NCI-H82 treated with DMSO at 0.1 percent for 48 hours (cell line): ENCODE data around the gene STK31.
"Not testable (repeated sequence)": the region's sequence is repeated elsewhere in the genome, so short reads cannot be mapped to it uniquely, and the experiment has no call there.

Experiments
- DNase-seq: peaks from one replicate; lab custom pipeline; 2025; ENCODE audit not compliant: unreplicated experiment; lab: John Stamatoyannopoulos, UW

STK31 gene

DNA sequence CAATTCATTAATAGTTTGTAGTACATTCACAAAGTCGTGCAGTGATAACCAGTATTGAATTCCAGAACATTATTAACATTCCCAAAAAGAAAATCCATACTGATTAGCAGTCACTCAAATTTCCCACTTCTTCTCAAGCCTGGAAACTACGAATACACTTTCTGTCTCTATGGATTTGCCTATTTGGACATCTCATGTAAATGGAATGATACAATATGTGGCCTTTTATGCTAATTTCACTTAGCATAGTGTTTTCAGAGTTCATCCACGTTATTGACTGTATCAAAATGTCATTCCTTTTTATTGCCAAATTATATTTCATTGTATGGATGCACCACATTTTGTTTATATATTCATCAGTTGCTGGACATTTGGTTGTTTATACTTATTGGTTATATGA is 78.8 kb downstream of the STK31 start:
- DNase-seq, result no peak

DNA sequence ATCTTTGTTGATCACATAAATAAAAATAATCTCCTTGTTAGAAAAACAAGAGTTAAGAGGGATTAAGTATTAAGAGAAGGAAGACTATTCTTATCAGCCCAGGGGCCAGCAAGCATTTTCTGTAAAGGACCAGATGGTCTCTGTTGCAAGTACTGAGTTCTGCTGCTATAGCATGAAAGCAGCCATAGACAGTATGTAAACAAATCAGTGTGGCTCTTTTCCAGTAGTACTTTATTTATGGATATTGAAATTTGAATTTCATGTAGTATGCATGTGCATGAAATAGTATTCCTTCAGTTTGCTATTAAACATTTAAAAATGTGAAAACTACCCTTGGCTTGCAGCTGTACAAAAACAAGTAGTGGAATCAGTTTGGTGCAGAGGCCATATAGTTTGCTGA is 81.7 kb downstream of the STK31 start:
- peak; percentile 83 for DNase-seq

DNA sequence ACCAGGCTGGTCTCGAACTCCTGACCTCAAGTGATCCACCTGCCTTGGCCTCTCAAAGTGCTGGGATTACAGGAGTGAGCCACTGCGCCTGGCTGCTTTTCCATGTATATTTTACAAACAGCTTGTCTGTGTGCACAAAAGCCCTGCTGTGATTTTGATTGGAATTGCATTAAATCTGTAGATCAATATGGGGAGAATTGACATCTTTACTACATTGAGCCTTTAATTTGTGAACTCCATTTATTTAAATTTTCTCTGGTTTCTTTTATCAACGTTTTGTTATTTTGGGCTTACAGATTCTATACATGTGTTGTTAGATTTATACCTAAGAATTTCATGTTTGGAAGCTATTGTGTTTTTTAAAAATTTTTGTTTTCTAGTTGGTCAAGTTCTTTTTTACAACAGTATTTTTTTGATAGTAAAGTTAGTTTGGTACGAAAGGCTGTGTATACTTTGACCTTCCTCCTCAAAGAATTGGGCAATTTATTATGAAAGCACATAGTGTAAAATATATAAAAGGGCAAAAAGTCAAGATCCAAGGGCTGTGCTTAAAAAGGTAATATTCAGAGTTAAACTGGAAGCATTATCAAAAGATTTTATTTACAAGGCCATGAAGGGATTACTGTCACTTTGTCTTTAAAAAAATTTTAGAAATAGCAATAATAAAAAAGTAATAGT is 92.8 kb downstream of the STK31 start:
- DNase-seq, result no peak

DNA sequence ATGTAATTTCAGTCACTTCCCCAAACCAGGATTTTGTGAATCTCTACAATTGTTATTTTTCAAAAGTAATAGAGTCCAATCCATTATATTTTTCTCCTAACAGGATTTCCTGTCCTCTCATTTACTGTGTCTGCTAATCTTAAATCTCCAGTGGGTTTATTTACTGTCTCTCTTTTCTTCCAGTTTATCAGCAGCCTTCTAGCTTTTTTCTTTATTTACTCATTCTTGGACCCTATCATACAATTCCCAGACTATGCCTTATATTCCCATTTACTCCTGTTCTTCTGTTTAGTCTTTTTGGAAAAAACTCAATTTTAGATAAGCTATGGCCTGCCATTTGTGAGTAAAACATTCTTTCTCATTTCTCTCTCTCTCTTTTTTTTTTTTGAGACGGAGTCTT is 94.7 kb downstream of the STK31 start:
- no peak for DNase-seq

DNA sequence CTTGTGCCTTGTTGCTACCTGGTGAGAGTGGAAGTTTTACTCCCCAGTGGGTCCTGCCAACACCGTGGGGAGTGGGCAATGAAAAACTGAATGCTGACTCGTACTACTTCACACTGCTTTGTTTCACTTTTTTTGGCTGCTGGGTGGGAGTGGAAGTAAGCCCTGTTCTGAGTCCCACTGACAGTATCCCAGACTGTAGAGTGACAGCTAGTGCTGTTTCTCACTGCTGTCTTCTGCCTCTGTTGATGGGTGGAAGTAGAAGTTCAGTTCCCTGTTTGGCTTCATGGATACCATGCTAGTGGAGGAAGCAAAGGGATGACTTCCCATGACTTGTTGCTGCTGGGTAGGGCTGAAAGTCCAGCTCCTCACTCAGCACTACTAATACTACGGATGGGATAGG is 98.4 kb downstream of the STK31 start:
- no peak for DNase-seq

DNA sequence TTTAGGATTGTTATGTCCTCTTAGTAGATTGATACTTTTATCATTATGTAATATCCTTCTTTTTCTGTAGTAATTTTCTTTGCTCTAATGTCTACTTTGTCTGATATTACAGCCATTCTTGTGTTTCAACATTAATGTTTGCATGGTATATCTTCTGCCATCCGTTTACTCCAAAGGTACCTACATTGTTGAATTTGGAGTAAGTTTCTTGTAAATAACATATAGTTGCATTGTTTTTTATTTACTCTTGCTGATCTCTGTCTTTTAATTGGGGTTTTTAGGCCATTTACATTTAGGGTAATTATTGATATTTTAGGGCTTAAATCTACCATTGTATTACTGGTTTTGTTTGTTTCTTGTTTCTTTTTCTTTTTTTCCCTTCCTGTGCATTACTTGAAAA is 100.1 kb downstream of the STK31 start:
- no peak for DNase-seq

DNA sequence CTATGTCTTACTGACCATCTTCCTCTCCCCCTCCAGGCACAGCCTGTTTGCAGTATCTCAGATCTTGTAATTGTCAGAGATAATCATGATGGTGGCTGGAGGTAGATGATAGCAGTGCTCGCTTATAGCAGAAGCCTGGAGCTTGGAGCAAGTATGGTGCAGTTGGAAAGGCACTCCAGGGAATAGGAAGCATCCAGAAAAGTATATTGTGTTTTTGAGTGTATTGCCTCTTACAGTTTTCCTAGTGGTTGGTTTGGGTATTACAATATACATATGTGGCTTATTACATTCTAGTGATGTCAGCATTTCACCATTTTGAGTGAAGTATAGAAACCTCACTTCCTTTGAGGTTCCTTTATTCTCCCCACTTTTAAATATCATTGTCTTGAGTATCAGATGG is 101.5 kb downstream of the STK31 start:
- no peak for DNase-seq

DNA sequence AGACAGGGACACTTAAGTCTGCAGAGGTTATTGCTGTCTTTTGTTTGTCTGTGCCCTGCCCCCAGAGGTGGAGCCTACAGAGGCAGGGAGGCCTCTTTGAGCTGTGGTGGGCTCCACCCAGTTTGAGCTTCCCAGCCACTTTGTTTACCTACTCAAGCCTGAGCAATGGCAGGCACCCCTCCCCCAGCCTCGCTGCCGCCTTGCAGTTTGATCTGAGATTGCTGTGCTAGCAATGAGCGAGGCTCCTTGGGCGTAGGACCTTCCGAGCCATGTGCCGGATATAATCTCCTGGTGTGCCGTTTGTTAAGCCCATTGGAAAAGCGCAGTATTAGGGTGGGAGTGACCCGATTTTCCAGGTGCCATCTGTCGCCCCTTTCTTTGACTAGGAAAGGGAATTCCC is 118.1 kb downstream of the STK31 start:
- not testable (repeated sequence) for DNase-seq

DNA sequence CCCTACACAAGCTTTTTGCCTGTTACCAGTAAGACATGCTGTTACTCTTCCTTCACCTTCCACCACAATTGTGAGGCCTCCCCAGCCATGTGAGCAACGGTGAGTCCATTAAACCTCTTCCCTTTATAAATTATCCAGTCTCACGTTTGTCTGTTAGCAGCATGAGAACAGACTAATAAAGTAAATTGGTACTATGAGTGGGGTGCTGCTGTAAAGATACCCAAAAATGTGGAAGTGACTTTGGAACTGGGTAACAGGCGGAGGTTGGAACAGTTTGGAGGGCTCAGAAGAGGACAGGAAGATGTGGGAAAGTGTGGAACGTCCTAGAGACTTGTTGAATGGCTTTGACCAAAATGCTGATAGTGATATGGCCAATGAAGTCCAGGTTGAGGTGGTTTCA is 122.7 kb downstream of the STK31 start:
- not testable (repeated sequence) for DNase-seq

DNA sequence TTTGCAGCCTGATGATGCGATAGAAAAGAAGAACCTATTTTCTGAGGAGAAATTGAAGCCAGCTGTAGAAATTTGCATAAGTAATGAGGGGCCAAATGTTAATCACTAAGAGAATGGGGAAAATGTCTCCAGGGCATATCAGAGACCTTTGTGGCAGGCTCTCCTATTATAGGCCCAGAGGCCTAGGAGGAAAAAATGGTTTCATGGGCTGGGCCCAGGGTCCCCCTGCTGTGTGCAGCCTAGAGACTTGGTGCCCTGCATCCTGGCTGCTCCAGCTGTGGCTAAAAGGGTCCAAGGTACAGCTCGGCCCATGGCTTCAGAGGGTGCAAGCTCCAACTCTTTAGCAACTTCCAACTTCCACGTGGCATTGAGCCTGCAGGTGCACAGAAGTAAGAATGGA is 123.4 kb downstream of the STK31 start:
- no peak for DNase-seq

DNA sequence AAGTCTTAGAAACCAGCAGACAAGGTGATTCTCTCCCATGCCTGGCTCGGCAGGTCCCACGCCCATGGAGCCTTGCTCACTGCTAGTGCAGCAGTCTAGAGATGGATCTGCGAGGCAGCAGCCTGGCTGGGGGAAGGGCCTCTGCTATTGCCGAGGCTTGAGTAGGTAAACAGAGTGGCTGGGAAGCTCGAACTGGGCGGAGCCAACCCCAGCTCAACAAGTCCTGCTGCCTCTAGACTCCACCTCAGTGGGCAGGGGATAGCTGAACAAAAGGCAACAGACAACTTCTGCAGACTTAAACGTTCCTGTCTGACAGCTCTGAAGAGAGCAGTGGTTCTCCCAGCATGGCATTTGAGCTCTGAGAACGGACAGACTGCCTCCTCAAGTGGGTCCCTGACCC is 134.8 kb downstream of the STK31 start:
- not testable (repeated sequence) for DNase-seq

DNA sequence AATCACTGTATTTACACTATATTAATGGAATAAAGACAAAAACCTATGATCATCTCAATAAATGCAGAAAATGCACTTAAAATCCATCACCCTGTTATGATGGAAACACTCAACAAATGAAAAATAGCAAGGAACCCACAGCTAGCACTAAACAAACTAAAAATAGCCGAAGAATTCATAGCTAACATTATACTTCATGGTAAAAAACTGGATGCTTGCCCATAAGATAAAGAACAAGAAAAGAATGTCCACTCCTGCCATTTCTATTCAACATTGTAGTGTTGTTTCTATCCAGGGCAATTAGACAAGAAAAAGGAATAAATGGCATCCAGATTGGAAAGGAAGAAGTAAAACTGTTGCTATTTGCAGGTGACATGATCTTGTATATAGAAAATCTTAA is 142.1 kb downstream of the STK31 start:
- no peak for DNase-seq

DNA sequence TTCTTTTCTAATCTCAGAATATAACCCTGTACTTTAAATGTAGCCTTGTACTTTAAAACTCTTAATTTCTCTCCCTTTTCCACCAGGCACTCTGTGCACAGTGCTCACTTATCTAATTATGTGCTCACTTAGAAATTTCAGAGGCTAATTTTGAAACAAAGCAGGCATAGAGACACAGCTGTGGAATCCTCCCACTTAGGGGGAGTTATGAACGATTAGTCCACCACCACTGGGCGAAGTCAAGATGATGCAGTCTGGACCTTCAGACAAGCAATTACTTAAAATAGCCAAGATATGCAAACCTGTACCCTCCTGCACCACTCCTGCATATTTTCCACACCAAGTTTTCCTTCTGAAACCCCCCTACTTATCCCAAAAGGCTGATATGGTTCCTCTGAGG is 143.0 kb downstream of the STK31 start:
- no peak for DNase-seq

DNA sequence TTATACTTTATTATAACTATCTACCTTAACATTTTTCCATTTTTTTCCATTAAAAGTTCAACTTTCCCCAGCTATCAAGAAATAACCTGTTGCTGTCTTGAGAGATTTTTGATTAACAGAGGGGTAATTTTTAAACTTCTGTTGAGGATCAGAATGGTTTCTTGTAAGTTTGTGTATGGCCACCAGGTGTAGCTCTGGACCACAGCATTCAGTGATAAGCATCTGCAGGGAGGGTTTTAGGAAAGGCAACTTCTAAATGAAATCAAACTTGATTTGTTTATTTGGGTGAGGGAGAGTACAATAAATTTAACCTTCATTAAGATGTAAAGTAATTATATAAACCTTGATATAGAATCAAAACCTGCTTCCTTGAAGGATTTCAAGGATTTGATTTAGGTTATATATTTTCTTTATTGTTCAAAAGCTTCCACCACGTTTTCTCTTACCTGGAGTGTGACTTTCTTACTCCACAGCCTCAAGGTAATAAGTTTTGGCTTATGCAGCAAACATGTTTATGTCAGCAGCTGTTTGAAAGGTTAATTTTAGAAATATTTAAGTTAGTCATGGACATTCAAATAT is 153.3 kb downstream of the STK31 start:
- no peak for DNase-seq

DNA sequence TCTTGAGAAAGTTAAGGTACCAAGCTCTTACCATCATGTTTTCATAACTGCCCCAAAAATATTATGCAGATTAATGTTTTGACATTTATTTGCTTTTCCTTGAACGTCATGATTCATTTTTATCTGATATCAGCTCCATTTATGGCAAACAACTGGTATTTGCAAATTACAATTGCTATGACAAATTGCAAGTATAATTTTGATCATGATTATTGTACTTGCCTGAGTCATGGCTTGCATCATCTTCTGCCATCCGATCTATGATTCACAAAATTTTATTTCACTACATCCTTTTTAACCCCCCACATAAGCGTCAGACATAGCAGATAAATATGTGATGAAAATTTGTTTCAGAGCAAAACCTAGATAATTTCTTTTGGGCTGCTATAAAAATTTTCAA is 155.0 kb downstream of the STK31 start:
- no peak for DNase-seq

DNA sequence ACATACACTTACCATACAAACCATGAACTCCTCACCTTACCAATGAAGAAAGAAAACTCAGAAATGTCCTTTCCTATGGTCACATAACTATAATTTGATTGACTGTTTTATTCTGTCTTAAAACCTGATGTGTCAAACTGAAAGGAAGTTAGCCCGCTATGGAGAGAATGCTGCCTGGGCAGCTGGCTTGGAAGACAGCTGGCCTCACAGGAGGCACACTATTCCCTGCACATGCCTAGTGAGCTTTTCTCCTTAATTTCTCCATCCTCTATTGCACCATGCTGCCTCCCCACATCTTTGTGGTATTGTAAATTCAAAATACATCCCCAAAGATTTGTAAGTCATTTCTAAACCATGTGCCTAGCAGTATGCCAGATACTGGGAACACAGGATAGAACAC is 163.3 kb downstream of the STK31 start:
- no peak for DNase-seq

DNA sequence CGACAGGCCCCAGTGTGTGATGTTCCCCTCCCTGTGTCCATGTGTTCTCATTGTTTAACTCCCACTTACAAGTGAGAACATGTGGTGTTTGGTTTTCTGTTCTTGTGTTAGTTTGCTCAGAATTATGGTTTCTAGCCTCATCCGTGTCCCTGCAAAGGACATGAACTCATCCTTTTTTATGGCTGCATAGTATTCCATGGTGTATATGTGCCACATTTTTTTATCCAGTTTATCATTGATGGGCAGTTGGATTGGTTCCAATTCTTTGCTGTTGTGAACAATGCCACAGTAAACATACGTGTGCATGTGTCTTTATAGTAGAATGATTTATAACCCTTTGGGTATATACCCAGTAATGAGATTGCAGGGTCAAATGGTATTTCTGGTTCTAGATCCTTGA is 166.5 kb downstream of the STK31 start:
- DNase-seq, result not testable (repeated sequence)
